AML-193 (cell line): Measurements from ENCODE around the gene ESRP2.

Experiments
- DNase-seq, 2 experiments: peaks; one replicate each; lab custom pipeline; 2025; lab: John Stamatoyannopoulos, UW

Gene ESRP2

DNA sequence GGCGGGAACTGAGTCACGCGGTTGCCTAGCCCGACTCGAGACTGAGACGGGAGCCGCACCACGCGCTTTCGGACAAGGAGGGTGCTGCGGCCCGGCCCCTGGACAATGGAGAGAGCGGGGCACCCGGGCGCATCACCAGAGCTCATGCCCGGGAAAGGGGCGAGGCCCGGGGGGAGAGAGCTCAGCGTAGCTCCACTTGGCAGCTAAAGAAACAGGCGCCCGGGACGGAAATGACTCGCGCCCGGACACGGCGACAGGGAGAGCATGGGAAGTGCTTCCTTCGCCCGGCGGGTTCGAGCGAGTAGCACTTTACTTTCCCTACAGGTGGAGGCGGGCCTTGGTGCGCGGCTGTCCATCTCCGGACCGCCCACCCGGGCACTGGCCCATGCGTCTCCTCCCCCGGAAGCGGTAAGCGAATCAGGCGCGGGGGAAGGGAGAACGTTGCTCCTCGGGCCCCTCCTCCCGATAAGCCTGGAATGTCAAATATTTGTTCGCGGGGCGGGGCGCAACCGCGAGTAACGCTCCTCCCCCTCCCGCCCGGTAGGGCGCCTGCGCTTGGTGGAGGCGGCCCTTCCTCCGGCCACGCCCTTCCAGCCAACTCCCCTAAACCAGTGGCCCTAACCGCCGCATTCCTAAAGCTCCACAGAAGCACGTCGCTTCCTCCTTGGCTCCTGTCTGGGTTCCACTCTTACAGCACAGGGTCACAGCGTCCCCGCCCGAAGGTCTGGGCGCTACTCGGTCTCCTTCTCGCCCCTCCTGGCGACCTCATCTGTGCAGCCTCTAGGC is 1.5 kb upstream of the ESRP2 start:
- no peak for DNase-seq

DNA sequence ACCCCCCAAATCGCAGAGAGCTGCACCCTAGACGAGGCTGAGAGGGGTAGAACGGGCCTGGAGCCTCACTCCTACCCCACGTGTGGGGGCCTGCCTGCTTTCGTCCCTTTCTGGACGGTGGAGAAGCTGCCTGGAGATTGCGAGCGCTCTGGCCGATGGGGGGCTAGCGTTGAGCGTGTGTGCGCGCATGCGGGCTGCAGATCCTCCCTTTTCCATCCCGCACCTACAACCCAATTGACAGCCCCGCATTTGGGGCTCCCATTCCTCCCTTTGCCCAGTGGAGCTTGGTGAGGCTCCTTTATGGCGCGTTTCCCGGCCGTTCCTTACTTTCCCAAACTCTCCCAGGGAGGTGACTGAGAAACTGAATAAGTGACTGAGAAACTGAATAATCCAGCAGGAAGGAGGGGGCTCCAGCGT is 907 bp upstream of the ESRP2 start:
- DNase-seq = no peak

DNA sequence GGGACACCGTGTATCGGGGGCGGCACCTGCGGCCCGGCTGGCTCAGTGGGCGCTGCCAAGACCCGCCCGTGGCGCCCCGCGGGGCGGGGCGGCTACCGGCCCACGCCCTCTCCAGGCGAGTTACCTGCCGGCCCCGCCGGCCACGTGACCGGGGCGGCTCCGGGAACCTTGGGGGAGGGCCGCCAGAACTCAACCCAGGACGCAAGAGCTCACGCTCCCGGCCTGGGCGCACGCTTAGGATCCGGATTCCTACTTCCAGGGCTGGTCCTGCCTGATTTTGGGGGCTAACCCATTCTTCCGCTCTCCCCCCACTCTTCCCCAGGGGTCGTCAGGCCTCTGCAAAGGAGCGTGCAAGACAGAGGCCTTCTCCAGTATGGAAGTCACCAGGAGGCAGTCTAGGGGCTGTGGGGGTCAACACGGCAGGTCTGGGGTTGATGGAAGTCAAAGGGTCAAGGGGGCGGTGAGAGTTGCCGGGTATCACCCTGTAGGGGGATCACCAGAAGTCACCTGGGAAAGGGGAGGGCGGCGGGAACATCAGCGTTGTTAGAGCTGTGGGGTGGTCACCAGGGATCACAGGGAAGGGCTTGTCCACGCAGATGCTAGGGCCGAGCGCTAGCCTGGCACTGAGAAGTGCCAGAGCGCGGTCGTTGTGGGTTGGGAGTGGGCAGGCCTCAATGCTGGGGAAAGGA is 354 bp upstream of the ESRP2 start:
- DNase-seq = no peak

DNA sequence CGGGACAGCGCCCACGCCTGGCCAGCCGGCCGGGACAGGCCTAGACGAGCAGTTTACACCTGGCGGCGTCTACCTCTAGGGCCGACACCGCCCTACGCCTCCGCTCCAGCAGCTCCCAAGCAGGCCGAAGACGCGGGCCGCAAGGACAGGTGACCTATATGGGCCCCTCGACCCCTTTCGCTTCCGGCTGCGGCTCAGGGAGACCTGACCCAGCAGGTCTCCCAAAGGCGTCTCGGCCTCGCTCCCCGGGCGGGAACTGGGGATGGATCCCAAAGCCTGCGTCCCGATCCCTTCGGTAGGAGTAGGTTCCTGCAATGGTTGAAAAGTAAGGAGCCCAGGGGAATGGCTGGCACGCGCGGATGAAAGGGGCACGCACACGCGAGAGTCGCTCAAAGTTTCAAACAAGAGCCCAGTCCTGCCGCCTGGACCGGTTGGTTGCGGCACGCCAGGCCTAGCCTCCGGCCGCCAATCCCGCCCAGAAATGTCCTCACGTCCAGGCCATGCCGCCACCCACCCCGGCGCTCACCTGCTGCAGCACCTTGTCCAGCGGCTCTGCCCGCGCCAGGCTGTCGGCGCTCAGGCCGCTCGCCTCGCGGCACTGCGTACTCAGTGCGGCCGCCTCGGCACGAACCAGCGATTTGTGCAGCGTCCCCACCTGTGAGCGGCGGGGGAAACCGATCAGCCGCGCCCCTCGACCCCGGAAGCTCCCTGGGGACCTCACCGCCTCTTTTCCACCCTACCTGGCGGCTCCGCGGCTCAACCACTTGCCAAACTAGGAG is 630 bp downstream of the ESRP2 start:
- DNase-seq = no peak

DNA sequence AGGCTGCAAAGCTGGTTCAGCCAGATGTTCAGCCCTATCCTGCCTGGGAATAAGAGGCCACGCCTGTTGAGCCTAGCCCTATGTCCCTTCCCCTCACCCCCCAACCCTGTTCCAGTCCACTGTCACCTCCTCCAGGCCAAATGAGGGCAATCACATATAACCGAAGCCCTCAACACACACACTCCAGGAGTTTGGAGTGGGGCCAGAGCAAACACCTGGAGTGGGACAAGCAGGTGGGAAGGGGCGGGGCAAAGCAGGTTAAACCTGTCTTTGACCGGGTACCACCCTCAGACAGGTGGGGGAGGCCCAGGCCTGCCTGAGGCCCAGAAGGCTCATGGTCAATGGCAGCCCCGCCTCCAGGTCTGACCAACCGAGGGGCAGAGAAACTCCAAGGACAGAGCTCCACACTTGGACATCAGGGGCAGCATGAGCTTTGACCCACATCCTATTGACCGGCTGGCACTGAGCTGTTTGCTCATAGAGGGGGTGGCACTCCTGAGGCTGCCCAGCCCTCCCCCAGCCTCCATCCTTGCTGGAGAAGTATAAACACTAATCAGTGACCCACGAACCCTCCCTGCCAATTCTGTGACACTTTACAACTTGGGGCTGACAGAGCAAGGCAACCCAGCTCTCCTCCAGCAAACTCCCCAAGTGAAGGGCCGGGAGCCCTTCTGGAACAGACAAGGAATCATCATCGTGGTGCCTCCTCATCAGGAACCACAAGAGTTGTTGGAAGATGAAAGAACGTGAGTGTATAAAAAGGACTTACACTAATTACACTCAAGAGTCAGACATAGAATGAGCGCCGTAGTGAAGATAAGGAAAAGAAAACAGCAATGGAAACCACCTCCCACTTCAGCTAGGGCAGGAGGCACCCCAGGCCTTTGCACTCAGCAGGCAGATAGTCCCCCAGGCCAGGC is 1.5 kb downstream of the ESRP2 start:
- DNase-seq = no peak

DNA sequence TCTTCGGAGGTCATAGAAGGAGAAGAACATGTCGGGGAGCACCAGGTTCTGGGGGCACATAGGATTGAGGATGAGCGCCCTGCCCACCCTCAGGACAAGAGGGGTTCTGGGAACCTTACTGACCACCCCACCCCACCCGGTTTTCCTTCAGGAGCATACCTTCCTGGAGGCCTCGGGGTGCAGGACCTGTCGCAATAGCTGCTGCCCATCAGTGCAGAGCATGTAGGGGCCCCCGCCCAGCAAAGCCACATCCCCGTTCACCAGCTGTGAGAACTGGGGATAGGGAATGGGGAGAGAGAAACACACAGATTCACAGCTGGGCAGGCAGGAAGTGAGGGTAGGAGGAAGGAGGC is 2.1 kb downstream of the ESRP2 start:
- DNase-seq = no peak

DNA sequence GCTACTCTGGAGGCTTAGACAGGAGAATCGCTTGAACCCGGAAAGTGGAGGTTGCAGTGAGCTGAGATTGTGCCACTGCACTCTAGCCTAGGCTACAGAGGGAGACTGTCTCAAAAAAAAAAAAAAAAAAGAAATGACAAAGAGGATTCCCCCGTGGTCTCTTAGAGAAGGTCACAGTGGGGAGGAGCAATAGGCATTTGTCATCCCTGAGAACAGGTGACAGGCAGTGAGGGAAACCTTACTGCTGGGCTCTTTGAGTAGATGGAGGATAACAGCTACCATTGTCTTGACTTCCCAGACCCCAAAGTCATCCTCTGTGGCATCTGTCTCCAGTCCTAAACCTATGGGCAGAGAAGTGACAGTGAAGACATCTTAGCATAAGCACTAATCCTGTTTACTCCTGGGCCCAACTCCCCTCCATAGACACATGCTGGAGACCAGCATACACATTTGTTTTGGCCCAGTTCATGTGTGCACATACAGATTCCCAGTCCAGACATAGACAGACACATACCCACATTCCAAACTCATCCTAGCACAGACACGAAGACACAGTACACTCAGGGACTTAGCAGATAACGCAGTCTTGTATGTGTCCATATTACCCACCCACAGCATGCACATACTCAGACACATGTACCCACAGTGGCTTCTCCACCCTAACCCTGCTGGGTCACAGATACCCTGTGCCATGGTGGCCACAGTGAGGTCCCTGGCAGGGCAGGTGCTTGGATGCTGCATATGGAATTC is 2.7 kb downstream of the ESRP2 start:
- DNase-seq = no peak

DNA sequence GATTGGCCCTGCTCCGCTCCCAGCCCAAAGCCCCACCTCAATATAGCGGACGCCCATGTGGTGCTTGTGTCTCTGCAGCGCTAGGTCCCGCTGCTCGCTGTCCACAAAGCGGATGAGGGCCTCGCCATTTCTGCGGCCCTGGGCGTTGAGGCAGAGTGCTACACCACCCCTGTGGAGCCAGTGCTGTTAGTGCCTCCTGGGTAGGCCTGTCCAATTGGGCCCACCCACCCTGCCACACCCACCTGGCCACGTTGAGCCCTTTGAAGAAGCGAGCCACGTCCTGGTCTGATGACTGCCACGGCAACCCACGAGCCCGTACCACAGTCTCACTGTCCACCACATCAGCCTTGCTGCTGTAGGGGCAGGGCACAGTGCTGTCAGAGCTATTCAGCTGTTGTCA is 3.6 kb downstream of the ESRP2 start:
- DNase-seq = no peak

DNA sequence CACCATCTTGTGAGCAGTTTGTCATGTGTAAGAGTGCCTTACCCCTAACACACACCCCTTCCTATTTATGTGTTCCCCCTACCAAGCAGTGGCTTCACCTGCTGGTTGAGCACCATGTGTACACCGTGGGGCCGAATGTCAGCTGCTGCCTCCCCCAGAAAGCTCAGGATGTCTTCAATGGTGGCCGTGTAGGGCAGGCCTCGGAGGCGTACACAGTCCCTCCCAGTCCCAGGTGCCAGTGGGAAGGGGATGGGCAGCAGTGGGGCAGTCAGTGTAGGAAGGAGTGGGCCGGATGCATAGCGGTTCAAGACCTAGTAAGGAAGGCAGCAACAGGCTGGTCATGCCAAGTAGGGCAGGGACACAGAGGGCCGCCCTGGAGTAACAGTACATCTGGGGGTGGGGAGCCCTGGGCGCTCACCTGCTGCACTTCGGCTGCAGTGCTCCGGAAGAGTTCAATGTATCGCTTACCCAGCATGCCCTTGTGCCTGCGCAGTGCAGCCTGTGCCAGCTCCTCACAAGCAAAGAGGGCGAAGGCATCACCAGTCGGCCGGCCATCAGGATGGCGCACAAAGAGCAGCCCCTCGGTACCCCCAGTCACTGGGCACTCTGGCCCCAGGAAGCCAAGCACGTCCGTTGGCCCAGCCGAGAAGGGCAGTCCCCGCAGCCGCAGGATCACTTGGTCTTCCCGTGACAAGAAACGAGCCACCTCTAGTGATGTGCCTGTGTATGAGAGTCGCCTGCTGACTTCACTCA is 4.4 kb downstream of the ESRP2 start:
- DNase-seq = no peak

DNA sequence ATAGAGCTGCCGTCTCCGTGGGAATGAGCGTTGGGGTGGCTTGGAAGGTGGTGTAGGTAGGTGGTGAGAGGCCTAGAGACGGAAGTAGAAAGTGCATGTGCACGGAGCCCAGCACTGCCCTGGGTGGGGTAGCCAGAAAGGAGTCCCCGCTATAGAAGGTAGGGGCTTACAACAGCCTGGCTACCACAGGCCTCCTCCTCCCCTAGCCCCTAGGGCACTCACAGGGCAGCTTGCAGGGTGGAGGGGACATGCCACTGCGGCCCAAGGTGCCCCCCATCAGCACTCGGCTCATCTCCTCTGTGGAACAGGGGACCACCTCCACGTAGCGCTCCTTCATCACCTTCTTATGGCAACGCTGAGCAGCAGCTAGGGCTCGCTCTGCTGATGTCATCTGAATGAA is 5.0 kb downstream of the ESRP2 start:
- no peak for DNase-seq

DNA sequence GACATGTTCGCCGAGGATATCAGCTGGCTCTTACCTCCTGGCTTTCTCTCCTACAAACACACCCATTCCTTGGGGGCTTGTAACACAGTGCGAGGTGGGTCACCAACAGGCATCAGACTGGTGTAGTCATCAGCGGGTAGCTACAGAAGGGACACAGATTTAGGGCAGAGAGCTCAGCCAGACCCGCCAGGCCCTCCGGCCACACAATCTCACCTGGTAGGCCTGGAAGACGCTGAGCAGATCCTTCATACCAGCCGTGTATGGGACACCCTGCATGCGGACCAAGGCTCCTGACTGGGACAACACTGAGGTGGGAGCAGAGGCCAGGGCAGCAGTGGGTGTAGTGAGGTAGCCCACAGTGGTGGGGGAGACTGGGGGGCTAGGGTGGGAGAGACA is 5.8 kb downstream of the ESRP2 start:
- DNase-seq = no peak

DNA sequence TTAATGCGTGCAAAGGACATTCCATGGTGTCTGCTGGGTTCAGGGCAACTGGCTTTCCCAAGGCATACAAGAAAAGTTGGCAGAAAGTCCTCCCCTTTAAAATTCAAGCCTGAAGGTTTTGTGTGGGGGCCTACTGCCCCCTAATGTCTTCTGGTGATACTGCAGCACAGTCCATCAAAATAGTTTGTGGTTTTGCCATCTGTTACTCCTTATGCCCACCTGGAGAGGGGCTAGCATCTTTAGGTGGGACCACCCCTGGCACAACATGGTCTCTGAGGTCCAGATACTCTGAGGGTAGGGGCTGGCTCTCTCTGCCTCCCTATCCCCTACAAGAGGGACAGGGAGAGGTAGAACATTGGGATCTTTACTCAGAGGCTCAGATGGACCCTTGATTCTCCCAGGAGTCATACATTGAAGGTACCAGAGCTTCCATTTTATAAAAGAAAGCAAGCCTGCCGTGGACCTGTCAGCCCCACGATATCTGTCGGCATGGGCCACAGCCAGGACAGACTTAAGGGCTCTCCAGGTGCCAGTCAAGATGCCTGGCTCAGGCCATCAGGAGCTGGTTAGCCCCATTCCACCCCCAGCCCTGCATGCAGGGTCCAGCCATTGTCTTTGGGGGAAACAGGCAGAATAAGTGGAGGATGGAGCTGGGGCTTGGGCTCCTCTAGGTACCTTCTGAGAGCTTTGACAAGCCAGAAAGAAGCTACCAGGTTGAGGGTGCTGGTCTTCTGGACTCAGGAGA is 6.3 kb downstream of the ESRP2 start:
- DNase-seq = peak; percentile 16 to 39

DNA sequence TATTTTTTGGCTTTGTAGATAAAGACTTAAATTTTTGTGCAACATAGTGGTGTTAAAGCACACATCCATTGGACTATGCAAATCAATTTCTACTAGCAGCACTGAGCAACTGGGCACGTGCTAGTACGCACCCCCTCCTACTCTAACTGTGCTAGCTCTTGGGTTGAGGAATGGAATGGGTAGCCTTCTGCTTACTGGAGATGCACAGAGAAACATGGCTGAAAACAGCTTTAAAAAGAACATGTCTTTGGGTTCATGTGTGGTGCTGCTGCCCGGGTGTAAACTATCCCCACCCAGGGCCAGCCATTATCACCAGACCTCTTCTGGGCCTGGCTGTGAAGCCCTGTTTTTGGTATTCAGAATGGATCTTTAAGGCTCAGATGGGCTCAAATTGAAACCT is 7.3 kb downstream of the ESRP2 start:
- no peak for DNase-seq

DNA sequence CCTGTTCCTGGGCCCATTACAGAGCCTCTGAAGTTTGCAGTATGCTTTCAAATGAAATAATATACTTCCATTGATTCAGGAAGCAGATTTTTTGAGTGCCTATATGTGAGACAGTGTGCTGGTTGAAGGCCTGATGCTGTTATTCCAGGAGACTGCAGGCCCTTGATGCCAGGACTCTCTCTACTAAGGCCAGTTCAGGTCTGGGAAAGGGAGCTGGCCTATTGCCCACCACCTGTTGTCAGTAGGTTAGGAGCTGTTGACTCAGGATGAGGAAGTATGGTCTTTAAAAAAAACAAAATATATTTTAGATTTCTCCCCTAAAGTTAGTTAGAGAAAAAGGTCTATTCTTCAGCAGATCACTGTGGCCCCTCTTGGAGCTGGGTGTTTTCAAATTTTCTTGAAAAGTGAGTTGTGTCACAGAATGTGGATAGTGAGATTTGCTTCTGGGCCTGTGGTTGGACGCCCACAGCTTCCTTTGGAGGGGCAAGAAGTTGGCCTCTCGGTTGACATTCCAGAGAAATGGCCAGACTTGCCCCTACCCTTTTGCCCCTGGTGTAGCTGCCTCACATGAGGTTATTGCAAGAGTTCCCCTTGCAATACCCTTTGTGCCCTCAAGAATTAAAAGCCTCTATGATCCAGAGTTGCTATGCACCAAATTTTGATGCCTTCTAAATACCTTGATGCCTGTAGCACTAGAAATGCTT is 7.9 kb downstream of the ESRP2 start:
- no peak for DNase-seq

DNA sequence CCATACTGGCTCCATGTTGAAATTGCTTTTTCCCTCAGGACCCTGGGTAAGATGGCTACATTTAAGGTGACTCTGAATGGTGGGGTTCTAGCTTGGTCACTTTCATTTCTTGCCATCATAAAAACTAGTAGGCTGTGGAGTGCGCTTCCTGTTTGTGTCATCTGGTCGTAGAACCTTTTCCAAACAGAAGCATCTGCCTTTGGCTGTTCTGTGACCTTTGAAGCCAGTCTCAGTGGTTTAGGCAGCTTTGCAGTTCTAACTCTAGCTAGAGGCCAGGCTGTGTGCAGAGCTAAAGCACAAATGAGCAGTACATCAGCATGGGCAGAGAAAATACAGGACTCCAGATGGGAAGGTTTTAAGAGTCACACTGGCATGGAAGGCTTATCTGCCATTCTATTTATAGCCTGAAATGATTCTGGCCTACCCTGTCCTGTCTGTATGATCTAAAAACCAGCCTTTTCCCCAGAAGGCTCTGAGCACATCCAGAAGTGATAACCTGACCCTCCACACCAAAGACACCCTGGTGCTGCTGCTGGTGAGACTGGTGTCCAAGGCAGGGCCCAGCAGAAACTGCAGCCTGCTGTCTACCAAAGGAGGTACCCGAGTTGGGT is 8.6 kb downstream of the ESRP2 start:
- DNase-seq = no peak

DNA sequence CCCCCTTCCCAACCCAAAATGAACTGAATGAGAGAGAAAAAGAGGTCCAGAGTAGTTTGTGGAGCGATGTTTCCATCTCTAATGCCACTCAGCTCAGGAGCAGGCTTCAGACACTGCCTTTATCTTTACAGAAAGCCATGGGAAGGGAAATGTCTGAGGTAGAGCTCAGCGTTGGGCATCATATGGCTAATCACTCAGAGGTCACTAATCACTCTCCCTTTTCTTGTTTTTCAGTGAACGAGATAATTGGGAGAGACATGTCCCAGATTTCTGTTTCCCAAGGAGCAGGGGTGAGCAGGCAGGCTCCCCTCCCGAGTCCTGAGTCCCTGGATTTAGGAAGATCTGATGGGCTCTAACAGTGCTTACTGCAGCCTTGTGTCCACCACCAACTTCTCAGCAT is 9.8 kb downstream of the ESRP2 start:
- DNase-seq = no peak

DNA sequence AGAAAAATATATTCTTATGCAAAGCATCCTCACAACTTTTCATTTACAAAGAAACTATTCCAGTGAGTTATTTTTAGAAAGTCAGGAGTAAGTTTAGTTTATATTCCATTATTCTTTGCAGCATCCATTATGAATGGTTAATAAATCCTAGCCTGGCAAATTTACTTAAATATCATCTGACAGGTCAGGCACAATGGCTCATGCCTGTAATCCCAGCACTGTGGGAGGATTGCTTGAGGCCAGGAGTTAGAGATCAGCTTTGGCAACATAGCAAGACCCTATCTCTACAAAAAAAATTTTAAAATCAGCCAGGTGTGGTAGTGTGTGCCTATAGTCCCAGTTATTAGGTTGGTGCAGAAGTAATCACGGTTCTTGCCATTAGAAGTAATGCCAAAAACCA is 12.9 kb downstream of the ESRP2 start:
- DNase-seq = no peak

DNA sequence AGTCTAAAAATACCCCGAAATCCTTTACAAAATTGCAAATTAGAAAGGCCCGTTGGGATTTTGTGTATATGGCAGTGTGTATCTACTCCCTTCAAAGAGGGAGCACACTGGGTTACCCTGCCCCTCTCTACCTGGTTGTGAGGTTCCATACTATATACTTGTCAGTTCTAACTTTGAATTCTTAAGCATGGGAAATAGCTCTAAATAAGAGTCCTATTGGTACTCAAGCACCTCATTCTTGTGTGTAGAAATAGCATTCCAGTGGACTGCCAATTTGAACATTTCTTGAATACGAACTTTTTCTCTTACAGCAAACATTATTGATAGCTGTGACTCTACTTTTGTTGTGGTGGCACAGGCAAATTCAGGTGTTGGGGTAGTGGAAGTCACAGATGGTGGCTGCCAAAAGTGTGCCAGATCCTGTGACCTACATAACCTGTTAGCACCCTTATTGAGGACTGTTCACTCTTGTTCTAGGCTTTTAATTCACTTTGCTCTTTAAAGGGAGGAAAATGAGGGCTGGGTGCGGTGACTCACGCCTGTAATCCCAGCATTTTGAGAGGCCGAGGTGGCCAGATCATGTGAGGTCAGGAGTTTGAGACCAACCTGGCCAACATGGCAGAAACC is 16.1 kb downstream of the ESRP2 start:
- DNase-seq = no peak
